B cell (primary cell): ENCODE data around the gene ZSWIM4. TPM values are rescaled to one million over a fixed set of nuclear protein-coding genes. Genes with fewer than 3 reads are reported as not detected.

Experiments
- ATAC-seq: fragments of 200-7000 bp; cut with Tn5 transposase; one replicate; pipeline ENCODE4 v1.10.0; 2021; ENCODE audit warnings: low read depth, mild to moderate bottlenecking, moderate number of reproducible peaks, moderate library complexity
- CTCF ChIA-PET: fragments of 350-600 bp; sonication (Branson Sonifier 250); formaldehyde crosslinking; loops from one replicate; lab custom pipeline; 2021; ENCODE audit warnings: antibody characterized with exemption, inconsistent platforms; lab: Charles Lee
- POLR2A ChIA-PET: fragments of 350-600 bp; sonication (Branson Sonifier 250); formaldehyde crosslinking; loops from one replicate; lab custom pipeline; 2021; ENCODE audit warnings: antibody characterized with exemption; lab: Charles Lee
- DNase-seq: peaks from one replicate; pipeline ENCODE4 v3.0.0; 2013
- H2AFZ ChIP-seq: 2 replicates; pipeline ENCODE4 v1.6.1; 2012; ENCODE audit warnings: mild to moderate bottlenecking, low read depth, low read length; ENCODE audit not compliant: insufficient read depth, poor library complexity, severe bottlenecking
- H3K27ac ChIP-seq, 2 donors: 1 replicate in 1 of 2; 2 replicates in 1 of 2; pipeline ENCODE4 v1.5.1; 2012 to 2013; ENCODE audit warnings: low read length in 2 of 2, mild to moderate bottlenecking in 2 of 2, moderate library complexity in 1 of 2
- H3K27me3 ChIP-seq, 4 experiments: fragments of 200-600 bp in 1 of 4; sonication (generic) in 1 of 4; replicated peaks in 1 of 4; 1 replicate in 2 of 4; 2 replicates in 2 of 4; pipeline versions ENCODE4 v1.6.1 to v1.7.0; 2013 to 2016; ENCODE audit warnings: low read length in 3 of 4, mild to moderate bottlenecking in 2 of 4, mixed read lengths in 1 of 4, moderate library complexity in 1 of 4; ENCODE audit not compliant: insufficient read depth in 4 of 4, control insufficient read depth in 3 of 4; ENCODE audit errors: control extremely low read depth in 1 of 4
- H3K36me3 ChIP-seq, 2 experiments: replicated peaks in 1 of 2; 1 replicate in 1 of 2; 2 replicates in 1 of 2; pipeline versions ENCODE4 v1.6.1 to v1.7.1; 2013; ENCODE audit warnings: low read length in 1 of 2; ENCODE audit not compliant: insufficient read depth in 2 of 2, control insufficient read depth in 1 of 2; ENCODE audit errors: control extremely low read depth in 1 of 2, extremely low read depth in 1 of 2
- H3K4me1 ChIP-seq, 2 donors: fragments of 200-600 bp in 1 of 2; sonication (generic) in 1 of 2; 1 replicate in 1 of 2; 2 replicates in 1 of 2; pipeline versions ENCODE4 v1.5.1 to v1.6.1; 2013 to 2017; ENCODE audit warnings: low read length in 2 of 2; ENCODE audit not compliant: control insufficient read depth in 2 of 2, insufficient read depth in 2 of 2
- H3K4me2 ChIP-seq: replicated peaks from 2 replicates; pipeline ENCODE3; 2012; ENCODE audit warnings: mild to moderate bottlenecking, low read depth, low read length; ENCODE audit not compliant: poor library complexity, severe bottlenecking
- H3K4me3 ChIP-seq, 5 experiments: fragments of 200-600 bp in 1 of 5; sonication (generic) in 1 of 5; 1 replicate in 3 of 5; 2 replicates in 2 of 5; pipeline versions ENCODE4 v1.5.1 to v1.7.0; 2011 to 2016; ENCODE audit warnings: low read length in 4 of 5, mild to moderate bottlenecking in 4 of 5, low read depth in 2 of 5, control low read depth in 1 of 5, moderate library complexity in 1 of 5; ENCODE audit not compliant: insufficient read depth in 1 of 5; ENCODE audit errors: control extremely low read depth in 1 of 5, extremely low read depth in 1 of 5
- H3K79me2 ChIP-seq: fragments of 200-600 bp; sonication (generic); one replicate; pipeline ENCODE4 v1.6.0; 2016; ENCODE audit warnings: low read length; ENCODE audit not compliant: control insufficient read depth, insufficient read depth
- H3K9ac ChIP-seq: fragments of 200-600 bp; sonication (generic); 2 replicates; pipeline ENCODE4 v1.6.1; 2017; ENCODE audit warnings: mild to moderate bottlenecking, low read length, moderate library complexity
- H3K9me3 ChIP-seq, 3 donors: one replicate each; pipeline versions ENCODE4 v1.6.1 to v1.7.1; 2013; ENCODE audit warnings: low read length in 2 of 3; ENCODE audit not compliant: control insufficient read depth in 2 of 3, insufficient read depth in 1 of 3; ENCODE audit errors: control extremely low read depth in 1 of 3
- H4K20me1 ChIP-seq: 2 replicates; pipeline ENCODE4 v1.6.0; 2012; ENCODE audit warnings: mild to moderate bottlenecking, low read length; ENCODE audit not compliant: insufficient read depth, control insufficient read depth, poor library complexity, severe bottlenecking
- H3K27ac Mint-ChIP-seq: one replicate; pipeline ENCODE4 v1.8.0; 2021; ENCODE audit warnings: mixed read lengths
- H3K27me3 Mint-ChIP-seq: one replicate; pipeline ENCODE4 v1.8.0; 2021; ENCODE audit warnings: mixed read lengths
- H3K4me1 Mint-ChIP-seq: one replicate; pipeline ENCODE4 v1.8.0; 2021; ENCODE audit warnings: mixed read lengths
- H3K4me3 Mint-ChIP-seq: one replicate; pipeline ENCODE4 v1.8.0; 2021; ENCODE audit warnings: mixed read lengths
- H3K9me3 Mint-ChIP-seq: one replicate; pipeline ENCODE4 v1.8.0; 2022; ENCODE audit warnings: mixed read lengths; ENCODE audit not compliant: insufficient read depth
- EZH2 ChIP-seq: IDR thresholded peaks from 2 replicates; pipeline ENCODE4 v1.6.1; 2012; ENCODE audit warnings: borderline replicate concordance, low read depth, mild to moderate bottlenecking, moderate library complexity, low read length; ENCODE audit not compliant: insufficient read depth, poor library complexity, severe bottlenecking
- WGBS: methylation state at CpG from one replicate; pipeline ENCODE4 v1.1.5; 2013; ENCODE audit warnings: missing lambda C conversion rate; ENCODE audit not compliant: insufficient coverage; 5-methylcytosine and 5-hydroxymethylcytosine counted together
- intact Hi-C: fragments of 100-400 bp; cut with micrococcal nuclease; formaldehyde crosslinking; loops from one replicate; pipeline ENCODE4 v1.10.0; 2022
- polyA plus RNA-seq: library from polyadenylated mRNA; depleted of rRNA; stranded (reverse); fragments of >200 nt; gene quantifications from 2 replicates; pipeline ENCODE4 v1.2.3, GENCODE V29; 2012
- total RNA-seq, 2 donors: library from RNA; stranded (reverse); fragments of 120-200 nt in 1 of 2; gene quantifications; 1 replicate in 1 of 2; 2 replicates in 1 of 2; pipeline versions ENCODE4 v1.2.3 to v1.2.4, GENCODE V29; 2013 to 2022
- TF ChIP-seq, protein P1 (sequence below): fragments of 200-600 bp; IDR thresholded peaks from one replicate; pipeline ENCODE4 v1.8.0; 2022; ENCODE audit warnings: antibody characterized with exemption, mild to moderate bottlenecking

ZSWIM4 gene
- total and polyA plus RNA-seq, 2 donors (not counting 1 experiment from before 2014, with no cell fraction given): 2.6 to 10.6 TPM

DNA sequence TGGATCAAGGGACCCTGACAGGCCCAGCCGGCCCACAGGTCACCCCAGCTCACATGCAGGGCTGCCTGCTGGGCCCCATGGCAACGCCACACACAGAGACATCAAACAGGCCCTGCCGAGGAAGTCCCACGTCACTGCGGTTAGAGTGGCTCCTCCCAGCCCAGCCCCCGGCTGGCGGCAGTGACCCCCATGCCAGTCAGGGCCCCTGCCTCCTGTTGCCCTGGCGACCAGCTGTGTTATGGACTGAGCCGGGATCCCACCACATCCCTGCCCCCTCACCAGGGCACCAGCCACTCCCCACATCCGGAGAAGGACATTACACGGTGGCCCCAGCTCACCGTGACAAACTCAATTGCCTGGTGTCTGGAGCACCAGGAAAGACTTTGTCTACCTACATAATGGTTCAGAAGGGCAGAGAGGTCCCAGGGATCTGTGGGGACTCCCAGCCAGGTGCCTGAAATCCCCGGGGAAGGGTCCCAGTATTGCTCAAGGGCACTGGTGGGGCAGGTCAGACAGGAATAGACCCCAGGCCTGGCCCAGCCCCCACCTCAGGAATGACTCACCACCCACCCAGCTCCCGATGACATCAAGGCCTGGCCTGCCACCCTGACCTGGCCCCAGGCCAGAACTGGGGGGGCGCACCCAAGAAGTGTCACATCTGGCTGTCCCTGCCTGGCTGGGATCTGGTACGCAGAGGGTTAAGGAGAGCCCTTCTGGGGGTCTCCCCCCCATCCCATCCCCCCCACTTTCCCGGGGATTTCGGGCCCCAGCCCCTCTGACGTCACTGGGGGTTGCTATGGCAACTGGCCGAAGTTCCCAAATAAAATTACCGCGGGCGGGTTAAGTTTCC is 51.5 kb downstream of the ZSWIM4 start:
- DNase-seq (peak; percentile 98), ATAC-seq (peak; percentile 58)
- ChIA-PET POLR2A (interaction anchor here (0.6 to 2.8 kb wide), 11 partner anchors 10 to 1533 kb away, joined by 3 to 45 read pairs (median 4); partner anchors contain the start of genes AKAP8 and ZSWIM4), CTCF (interaction anchor here (1.0 to 4.1 kb wide), 7 partner anchors 10 to 72 kb away, joined by 3 to 35 read pairs (median 4); partner anchors contain the start of gene ZSWIM4)
- Histone ChIP-seq H3K79me2 (peaks cover 14% of the 10 kb centered on the region), H3K4me3 (peak overlapping the region in 4 of 5 experiments; percentile 48 to 72 (median 50)), H3K9ac (peak overlapping the region; percentile 84), H3K4me1 (peaks cover 51 to 63% of the 10 kb centered on the region in 2 donors), H3K36me3 (no peaks in the 10 kb centered on the region), H3K27me3 (peaks cover 0 to 22% (median 0%) of the 10 kb centered on the region in 4 experiments), H3K9me3 (no peaks in the 10 kb centered on the region), H3K27ac (peak overlapping the region; percentile 91 to 98), H4K20me1 (peaks cover 6% of the 10 kb centered on the region), H3K4me2 (peak overlapping the region; percentile 97), H2AFZ (no peak overlapping the region)
- intact Hi-C loops: loop anchor here (1.0 to 5.0 kb wide), 4 partner anchors 16 to 744 kb away; partner anchors contain the start of genes LYL1 and RFX1
- Mint-ChIP-seq H3K4me3 (peak overlapping the region; percentile 89), H3K27ac (peak overlapping the region; percentile 99), H3K4me1 (peaks cover 57% of the 10 kb centered on the region), H3K27me3 (no peaks in the 10 kb centered on the region), H3K9me3 (no peaks in the 10 kb centered on the region)
- TF ChIP-seq EZH2: no peak
- TF ChIP-seq, protein P1, sequence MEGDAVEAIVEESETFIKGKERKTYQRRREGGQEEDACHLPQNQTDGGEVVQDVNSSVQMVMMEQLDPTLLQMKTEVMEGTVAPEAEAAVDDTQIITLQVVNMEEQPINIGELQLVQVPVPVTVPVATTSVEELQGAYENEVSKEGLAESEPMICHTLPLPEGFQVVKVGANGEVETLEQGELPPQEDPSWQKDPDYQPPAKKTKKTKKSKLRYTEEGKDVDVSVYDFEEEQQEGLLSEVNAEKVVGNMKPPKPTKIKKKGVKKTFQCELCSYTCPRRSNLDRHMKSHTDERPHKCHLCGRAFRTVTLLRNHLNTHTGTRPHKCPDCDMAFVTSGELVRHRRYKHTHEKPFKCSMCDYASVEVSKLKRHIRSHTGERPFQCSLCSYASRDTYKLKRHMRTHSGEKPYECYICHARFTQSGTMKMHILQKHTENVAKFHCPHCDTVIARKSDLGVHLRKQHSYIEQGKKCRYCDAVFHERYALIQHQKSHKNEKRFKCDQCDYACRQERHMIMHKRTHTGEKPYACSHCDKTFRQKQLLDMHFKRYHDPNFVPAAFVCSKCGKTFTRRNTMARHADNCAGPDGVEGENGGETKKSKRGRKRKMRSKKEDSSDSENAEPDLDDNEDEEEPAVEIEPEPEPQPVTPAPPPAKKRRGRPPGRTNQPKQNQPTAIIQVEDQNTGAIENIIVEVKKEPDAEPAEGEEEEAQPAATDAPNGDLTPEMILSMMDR: no peak
- WGBS: under 1% methylated on average over 15 of the region's 23 CpGs
